Hematopoietic multipotent progenitor cell treated with erythropoietin and hydrocortisone succinate and interleukin-3 and kit ligand, for 4 days (in vitro differentiated cells): ENCODE data around the gene SLC2A2.

ENCODE experiments used
- DNase-seq: peaks from one replicate; pipeline ENCODE4 v3.0.0-alpha.2; 2015

SLC2A2 gene

DNA sequence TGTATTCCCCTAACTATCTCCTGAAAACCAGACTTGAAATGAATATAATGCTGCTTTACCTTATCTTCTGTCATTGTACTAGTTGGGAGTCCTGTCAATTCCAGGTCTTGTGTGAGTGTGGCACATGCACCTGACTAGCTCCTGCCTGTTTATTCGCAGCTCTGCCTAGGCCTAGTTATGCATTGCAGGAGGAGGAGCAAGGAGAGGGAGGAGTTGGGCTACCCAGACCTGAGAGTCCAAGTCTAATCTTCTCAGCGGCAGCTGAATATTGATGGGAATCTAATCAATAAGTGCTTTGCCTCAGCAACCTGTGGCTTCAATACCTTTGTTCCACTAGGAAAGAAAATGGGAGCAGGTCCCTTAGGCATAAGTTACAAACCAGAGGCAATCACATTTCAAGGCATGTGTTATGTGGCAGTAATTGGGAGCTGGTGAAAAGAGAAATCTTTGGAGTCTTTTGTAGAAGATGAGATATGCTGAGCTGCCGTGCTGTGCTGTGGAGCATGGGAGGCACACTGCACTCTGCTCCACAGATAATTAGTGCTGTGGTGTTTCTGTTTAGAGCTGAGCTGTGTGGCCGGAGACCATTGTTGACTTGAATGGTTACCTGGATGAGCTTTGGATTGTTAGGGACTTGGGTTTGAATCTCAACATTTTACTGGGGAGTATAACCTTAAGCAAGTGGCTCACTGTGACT, at the start of gene SLC2A2:
TSS of gene SLC2A2 (minus strand) at position 124 of the 697 bp plus-strand sequence. CDS start at position 74, 50 bp downstream.
- no peak for DNase-seq

DNA sequence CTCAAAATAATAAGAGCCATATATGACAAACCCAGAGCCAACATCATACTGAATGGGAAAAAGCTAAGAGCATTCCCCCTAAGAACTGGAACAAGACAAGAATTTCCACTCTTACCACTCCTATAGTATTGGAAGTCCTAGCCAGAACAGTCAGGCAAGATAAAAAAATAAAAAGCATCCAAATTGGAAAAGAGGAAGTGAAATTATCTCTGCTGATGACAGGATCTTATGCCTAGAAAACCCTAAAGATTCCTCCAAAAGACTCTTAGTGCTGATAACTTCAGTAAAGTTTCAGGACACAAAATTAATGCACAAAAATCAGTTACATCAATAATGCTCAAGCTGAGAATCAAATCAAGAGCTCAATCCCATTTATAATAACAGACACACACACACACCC, 45.9 kb upstream of the SLC2A2 start:
- peak; percentile 18 for DNase-seq

DNA sequence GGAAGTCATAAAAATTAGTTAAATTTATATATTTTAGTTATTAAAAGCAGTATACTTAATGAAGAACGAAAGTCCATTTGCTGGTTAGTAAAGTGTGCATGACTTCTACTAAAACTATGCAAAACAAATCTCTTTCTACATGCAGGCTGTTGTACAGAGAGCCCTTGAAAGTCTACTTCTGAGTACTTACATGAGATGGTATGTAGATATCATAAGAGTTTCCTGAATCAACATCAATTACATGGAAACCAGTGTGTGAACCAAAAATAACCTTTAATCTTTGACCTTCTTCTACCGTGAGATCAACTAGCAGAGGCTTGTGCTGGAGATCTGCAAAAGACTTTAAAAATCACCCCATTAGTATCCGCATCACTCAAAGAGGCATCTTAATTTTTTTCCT, 42.1 kb upstream of the SLC2A2 start:
- no peak for DNase-seq

DNA sequence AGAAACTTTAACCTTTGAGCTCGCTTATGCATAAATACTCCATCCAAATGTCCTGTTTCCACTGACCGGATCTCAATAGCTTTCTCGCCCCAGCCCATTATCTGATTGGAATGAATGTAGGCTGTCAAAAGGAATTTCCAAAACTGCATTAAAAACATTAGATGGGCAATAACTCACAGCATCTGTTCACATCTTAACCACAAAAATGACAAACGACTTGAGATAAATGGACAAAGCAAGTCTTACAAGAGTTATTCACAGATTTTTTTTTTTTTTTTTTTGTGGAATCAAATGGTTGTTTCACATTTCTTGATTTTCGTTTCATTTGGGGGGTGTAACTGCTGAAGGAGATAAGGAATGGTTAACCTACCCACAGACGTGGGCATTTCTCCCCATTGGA, 39.7 kb upstream of the SLC2A2 start:
- DNase-seq: no peak

DNA sequence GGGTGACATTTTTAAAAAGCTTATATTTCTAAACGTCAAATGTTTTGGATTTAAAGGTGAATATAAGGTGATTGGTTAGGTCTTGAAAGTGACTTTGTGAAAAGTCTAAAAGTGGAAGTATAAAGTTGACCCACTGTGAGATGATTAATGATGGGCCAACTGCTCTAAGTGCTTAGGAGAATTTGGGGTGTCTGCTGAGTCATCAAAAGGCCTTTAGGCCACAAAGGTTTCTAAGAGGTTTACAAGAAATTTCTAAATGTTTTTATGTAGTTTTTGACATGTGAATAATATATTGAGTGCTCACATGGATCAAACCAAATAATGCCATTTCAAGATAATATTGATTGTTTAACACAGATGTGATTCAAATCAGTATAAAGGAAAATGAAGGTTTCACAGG, 39.2 kb upstream of the SLC2A2 start:
- DNase-seq: no peak

DNA sequence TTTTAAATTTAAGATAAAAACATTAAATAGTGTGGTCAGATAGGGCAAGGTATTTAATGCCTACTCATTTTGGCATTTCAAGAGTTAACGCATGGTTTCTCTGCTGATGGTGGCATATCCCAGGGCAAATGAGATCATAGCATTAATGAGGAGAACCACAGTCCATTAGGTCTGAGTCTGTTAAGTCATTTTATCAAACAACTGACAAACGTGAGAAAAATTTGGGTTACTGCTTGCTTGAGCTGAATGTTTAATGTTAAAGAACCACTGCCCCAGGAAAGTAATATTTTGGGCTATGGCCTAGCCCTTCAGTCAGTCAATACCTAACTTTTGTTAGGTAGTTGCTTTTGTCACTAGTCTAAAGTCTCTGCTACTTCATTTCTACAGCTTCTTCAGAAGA, 37.9 kb upstream of the SLC2A2 start:
- no peak for DNase-seq

DNA sequence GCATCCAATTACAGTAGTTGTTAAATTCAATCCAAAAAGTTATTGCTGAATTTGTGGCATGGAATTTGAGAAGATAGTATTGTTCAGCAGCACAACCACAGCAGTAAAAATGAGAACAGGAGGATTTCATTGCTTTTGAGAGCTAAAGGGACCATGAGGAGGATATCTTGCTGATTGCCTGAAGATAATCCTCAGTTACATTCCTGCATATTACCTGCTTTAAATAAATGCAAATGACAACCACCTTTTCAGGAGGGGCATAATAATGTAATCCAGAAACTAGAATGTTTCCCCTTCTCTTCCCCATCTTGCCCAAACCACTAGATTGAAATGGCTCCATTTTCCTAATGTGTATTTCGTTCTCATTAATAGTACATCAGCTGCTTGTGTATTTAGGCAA, 35.2 kb upstream of the SLC2A2 start:
- no peak for DNase-seq

DNA sequence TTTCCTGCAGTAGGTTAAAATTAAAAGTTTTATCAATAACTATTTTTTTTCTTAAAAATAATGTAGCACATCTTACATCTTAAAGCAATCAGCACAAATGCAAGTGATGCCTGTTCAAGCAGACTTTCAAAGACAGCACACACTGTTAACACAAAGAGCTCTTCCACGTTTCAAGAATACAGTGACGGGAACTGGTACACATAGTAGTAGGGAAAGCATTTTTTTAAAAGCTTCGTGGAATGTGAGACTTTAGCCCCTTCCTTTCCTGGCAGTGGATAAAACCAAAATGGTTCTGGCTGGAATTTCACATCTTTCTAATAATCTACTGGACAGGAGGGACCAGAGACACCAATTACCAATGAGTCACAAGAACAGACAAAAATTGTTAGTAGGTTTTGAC, 33.5 kb upstream of the SLC2A2 start:
- DNase-seq: no peak

DNA sequence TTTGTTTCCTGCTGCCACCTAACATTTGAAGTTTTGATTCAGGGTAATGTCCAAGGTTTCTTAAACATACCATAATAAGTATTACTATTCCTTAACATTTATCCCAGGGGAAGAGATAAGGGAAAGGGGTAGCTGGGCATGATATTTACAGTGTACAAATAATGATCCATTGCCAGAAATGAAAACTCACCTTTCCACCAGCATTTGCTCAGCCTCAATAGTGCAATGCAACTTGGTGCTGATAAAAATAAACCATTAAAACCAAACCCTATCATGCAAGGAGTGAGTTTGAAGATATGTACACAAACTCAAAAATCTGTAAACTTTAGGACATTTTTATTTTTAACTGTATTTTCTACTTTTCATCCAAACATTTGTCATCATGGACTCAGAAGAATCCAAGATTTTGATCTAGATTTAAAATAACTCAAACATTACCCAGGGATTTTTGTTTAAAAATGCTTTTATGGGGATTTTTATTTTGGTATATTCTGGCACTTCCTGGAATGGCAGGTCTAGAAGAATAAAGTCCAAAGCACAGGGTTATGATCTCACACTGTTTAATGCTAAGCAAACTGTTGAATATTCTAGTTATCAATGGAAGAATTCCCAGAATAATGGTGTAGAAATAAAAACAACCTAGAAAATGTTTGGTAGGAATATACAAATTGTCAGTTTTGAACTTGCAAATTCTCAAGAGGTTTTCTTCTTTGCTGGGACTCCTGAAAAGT, 32.5 kb upstream of the SLC2A2 start:
- no peak for DNase-seq

DNA sequence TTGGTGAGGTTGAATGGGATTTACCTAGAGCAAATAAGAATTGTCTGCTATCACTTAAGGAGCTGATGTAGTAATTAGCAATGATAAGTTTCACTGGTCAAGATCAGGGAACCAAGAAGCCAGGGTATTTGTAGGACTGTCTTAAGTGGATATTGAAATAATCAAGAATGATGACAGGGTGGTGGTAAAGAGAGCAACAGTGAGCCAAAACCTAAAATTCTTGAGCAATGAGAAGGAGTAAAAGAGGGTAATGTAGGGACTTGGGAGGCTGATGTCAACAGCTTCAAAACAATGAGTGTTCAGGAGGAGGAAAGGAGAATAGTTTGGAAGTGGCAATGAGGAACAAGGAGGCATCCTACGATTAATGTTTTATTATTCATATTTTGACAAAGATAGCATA, 31.5 kb upstream of the SLC2A2 start:
- DNase-seq: no peak

DNA sequence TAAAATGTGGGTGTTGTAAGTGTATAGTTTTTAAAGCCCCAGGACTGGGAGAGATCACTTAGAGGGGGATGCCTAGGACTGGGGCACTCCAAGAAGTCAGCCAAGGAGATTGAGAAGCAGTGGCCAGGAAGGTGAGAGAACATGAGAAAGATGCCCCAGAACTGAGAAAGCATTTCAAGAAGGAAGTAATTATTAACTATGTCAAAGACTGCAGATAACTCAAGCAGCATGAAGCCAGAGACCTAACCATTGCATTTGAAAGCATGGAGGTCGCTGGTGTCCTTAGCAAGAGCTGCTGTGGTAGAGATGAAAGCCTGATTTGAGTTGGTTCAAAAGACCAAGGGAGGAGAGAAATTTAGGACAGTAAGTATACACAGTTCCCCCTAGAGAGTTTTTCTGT, 30.6 kb upstream of the SLC2A2 start:
- no peak for DNase-seq

DNA sequence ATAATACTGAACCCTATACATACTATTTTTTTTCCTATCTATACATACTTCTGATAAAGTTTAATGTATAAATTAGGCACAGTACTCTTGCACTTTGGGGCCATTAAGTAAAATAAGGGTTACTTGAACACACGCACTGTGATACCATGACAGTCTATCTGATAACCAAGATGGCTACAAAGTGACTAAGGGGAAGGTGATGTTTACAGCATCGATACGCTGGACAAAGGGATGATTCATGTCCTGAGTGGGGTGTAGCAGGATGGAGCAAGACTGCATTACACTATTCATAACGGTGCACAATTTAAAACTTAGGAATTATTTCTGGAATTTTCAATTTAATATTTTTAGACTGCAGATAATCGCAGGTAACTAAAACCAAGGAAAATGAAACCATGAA, 30.0 kb upstream of the SLC2A2 start:
- no peak for DNase-seq

DNA sequence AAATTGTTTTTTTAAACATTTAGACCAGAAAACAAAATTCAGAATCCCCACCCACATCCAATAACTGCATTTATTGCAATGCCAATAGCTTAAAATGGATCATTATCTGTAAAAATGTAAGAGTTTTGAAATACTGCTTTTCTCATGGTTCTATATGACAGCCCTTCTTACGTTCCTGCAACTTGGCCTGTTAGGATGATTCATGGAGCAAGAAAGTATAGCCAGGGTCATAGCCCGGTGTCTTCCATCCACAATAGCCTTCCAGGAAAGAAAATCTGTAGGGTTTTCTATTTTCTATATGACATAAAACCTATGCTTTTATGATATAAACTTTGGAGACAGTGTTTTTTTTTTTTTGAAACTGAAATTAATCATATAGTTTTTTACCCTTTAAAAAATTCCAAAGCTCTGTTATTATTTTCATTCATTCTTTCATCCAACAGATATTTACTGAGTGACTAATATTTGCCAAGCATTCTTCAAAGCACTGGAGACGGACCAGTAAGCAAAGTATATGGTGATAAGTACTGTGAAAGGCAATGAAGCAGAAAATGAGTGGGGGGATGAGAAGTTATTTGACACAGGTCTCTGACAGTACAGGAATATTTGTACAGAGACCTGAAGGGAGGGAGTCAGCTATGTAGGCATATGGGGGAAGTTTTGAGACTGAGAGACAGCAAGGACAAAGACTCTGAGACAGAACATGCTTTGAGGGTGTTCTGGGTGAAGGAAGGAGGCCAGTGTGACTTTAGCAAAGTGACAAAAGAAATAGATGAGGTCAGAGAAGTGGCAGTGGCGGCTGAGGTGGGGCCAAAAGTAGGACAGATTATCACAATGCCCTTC, 29.0 kb upstream of the SLC2A2 start:
- no peak for DNase-seq

DNA sequence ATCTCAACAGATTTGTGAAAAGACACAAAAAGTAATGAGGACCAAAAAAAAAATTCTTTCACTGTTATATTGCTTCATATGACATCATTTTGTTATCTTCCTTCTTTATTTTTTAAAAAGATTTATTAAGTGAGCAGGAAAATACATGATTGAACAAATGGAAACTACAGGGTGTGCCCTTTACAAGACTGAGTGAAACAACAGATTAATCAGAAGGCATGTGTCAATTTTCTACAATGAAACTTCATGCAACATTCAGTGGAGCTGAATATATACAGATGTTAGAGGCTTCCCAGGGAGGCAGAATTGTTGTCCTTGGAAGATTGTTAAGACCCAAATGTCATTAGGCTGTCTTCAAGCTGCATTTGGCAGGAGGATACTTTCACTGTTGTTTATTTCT, 28.4 kb upstream of the SLC2A2 start:
- no peak for DNase-seq

DNA sequence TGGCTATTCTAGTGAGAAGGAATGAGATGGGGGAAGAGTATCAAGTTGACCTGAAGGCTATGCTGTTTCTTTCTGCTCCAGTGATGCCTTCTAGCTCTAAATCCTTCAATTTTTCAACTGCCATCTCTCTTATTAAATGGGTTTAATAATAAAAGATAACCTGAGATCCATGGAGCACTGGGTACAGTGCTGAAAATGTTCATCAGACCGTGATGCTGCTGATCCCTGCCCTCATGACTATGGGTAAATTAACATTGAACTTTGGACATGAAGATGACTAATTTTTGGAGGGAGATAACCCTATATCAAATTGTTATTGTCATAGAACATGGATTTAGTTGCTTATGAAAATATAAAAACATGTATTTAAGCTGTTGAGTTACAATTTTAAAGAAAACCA, 27.7 kb upstream of the SLC2A2 start:
- no peak for DNase-seq

DNA sequence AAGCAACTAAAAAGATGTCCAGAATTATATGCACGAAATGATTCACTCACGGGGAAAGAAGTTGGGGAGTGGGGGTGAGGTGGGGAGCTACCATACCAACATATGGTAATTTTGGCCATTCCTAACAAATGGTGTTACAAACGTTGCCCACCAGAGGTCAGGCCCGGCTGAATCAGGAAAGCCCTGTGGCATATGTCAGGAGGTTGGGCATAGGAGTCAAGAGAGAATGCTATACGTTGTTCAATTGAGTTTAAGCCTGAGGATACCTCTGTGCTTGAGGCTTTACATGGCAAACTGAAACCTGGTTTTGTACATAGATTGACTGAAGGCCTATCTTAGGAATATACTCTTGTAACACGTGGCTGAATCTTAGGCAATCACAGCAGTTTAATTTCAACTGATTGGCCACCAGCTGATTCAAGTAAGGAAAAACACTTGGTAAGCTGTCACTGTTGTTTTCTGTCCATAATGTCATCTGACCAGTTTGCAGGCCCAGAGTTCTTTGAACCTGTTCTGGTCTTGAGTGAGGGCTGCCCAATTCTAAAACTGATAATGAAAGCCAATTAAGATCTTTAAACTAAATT, 23.4 kb upstream of the SLC2A2 start:
- DNase-seq: peak; percentile 86

DNA sequence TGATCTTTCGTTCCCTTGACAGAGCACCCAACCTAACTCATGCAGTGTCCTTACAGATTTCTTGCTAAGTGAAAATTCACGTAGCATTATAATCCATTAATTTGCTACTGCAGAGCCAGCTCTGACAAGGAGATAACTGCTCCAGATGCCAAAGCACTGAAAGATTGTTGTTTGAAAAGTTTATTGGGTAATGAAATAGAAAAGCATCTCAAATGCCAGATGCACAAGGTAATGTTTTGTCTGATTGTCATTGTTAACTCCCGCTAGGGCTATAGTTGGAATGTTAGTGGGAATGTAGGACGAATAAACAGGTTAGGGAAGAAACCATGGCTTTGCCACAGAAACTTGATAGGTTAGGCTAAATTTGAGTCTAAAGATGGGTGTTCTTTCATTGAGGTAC, 20.2 kb upstream of the SLC2A2 start:
- DNase-seq: no peak

DNA sequence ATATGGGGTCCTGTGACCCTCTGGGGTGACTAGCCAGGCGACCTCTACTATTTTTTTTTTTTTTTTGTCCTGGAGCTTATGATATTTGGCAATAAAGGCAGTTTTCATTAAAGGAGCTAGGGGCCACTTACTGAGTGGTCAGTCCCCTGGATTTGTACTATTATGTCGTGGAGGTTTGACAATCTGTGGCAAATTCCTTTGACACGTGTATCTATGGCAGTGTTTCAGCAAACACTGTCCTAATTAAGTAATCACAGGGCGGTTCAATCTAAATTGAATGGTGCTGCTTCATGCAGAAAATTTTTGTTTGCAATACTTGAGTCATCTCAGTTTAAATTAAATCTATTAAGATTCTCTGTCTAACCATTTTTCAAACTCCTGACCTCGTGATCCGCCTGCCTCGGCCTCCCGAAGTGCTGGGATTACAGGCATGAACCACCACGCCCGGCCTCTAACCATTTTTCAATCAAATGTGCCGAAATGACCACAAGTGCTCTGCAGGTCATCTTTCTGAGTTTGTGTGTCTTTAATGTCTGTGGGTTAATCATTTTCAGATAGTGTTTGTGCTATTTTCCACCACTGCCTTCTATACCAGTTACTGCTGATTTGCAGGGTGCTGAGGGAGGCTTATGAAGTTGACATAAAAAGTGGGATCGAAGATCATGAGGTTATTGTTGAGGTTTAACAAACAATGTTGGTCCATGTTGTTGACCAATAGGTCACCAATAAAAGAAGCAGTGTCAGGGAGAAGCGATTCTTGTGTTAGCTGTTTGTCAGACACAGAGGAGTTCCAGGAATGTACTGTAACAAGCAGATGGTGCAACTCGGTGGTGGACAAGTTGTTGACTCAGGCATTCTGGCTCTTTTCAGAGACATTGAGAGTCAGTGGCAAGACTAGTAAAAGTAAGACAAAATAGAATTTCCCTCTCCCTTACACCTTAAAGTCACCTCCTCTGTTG, 18.6 kb upstream of the SLC2A2 start:
- DNase-seq: no peak

DNA sequence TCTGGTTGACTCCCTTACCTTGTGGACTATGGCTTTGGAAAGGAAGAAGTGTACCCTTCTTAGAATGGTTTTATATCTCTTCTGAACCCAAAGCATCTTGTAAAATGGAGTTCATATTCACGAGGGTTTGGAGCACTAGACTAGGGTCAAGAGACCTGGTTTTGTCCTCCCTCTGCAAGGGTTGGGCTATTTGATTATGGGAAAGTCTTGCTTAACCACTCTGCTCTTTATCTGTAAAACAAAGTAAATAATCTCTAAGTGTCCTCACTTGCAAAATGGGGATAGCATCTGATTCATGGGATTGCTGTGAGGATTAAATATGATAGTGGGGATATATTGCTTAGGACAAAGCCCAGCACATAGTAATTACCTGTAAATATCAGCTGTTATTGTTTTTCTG, 17.9 kb upstream of the SLC2A2 start:
- DNase-seq: no peak

DNA sequence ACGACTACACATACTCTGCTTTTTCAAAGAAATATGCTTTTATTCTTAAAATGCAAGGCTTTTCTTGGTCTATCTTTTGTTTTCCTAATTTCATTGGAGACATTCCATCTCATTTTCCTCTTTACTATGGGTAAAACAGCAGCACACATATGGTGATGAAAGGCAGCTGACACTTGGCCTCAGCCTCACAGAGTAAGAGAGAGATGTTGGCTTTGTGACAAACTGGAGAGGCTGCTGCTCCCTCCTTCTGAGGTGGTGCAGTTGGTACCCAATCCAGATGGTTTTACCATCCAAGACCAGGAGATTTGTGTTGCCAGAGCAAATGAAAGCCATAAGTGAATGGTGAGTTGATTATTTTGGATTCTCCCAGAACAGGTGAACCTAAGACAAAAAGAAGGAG, 13.2 kb upstream of the SLC2A2 start:
- no peak for DNase-seq

DNA sequence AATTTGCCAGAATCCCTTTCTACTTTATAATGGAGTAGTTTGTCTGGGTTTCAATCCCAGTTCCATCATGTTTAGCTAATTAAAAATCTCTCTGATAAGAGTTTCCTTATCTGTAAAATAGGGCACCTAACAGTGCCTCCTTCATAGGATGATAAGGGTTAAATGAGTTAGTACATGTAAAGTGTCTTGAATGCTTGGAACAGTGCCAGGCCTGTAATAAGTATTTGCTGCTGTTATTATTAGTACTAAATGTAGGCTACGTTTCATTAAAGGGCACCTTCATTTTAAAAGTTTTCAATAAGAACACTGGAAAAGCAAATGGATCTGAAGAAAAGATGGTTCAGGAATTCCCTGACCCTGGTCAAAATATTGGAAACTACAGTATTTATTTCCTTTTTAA, 11.8 kb upstream of the SLC2A2 start:
- DNase-seq: no peak

DNA sequence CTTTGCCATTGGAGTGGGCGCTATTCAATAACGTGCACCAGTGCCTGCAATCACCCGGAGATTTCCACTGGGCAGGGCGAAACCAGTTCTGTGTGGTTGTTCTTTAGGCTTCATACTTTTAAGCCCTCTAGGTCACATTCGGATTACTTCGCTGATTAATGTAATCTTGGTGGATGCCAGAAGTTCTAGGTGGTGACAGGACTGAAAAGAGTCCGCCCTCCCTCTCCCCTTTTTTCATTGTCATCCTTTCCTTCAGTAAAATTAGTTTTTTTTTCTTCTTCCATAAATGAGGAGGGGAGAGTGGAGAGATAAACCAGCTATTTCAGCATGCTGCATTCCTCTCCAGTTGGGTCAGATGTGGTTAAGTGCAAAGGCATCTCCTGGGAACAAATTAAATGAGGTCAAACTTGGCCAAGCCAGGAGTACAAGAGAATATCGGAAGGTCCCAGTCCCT, 2.3 kb upstream of the SLC2A2 start:
- DNase-seq: no peak
